OCI-LY1 (cell line): Measurements from ENCODE around the gene PTGDS.

ENCODE experiments used
- H2AFZ ChIP-seq: fragments of 200-600 bp; sonication (generic), shearing (Covaris generic); 2 replicates; pipeline ENCODE4 v1.6.0; 2014; ENCODE audit warnings: antibody characterized with exemption, mild to moderate bottlenecking, low read length
- H3F3A ChIP-seq: fragments of 200-600 bp; sonication (generic), shearing (Covaris generic); 2 replicates; pipeline ENCODE4 v1.6.0; 2014; ENCODE audit warnings: mild to moderate bottlenecking, antibody characterized with exemption, low read length, moderate library complexity; ENCODE audit not compliant: insufficient read depth
- H3K27ac ChIP-seq: fragments of 200-600 bp; sonication (generic); 2 replicates; pipeline ENCODE4 v1.5.1; 2014; ENCODE audit warnings: low read length, mixed run types, mild to moderate bottlenecking, low read depth; ENCODE audit not compliant: poor library complexity, severe bottlenecking
- H3K27me3 ChIP-seq: fragments of 200-600 bp; sonication (generic); 2 replicates; pipeline ENCODE4 v1.6.0; 2014; ENCODE audit warnings: antibody characterized with exemption, mild to moderate bottlenecking, low read length, moderate library complexity; ENCODE audit not compliant: insufficient read depth
- H3K36me3 ChIP-seq: fragments of 200-600 bp; sonication (generic); 2 replicates; pipeline ENCODE4 v1.6.1; 2014; ENCODE audit warnings: mild to moderate bottlenecking, antibody characterized with exemption, low read length, moderate library complexity, mixed read lengths; ENCODE audit not compliant: insufficient read depth
- H3K4me1 ChIP-seq: fragments of 200-600 bp; sonication (generic); 2 replicates; pipeline ENCODE4 v1.5.1; 2014; ENCODE audit warnings: mild to moderate bottlenecking, low read length, moderate library complexity; ENCODE audit not compliant: insufficient read depth, severe bottlenecking
- H3K4me2 ChIP-seq: fragments of 200-600 bp; sonication (generic), shearing (Covaris generic); 2 replicates; pipeline ENCODE4 v1.6.1; 2014; ENCODE audit warnings: low read length
- H3K4me3 ChIP-seq: fragments of 200-600 bp; sonication (generic); 2 replicates; pipeline ENCODE4 v1.5.1; 2014; ENCODE audit warnings: low read length, low read depth, mild to moderate bottlenecking, mixed read lengths; ENCODE audit not compliant: poor library complexity, severe bottlenecking
- H3K79me2 ChIP-seq: fragments of 200-600 bp; shearing (Covaris generic); 2 replicates; pipeline ENCODE4 v1.6.1; 2016; ENCODE audit warnings: mixed run types, low read length, mixed read lengths; ENCODE audit not compliant: insufficient read depth
- H3K9ac ChIP-seq: fragments of 200-600 bp; sonication (generic), shearing (Covaris generic); 2 replicates; pipeline ENCODE4 v1.6.1; 2014; ENCODE audit warnings: mild to moderate bottlenecking, low read length, mixed read lengths
- H3K9me2 ChIP-seq: fragments of 200-600 bp; sonication (generic), shearing (Covaris generic); 2 replicates; pipeline ENCODE4 v1.6.1; 2014; ENCODE audit warnings: low read depth, mild to moderate bottlenecking, low read length, mixed read lengths
- H3K9me3 ChIP-seq: fragments of 200-600 bp; shearing (Covaris generic); 2 replicates; pipeline ENCODE4 v1.6.1; 2014; ENCODE audit warnings: low read length, mixed read lengths
- H4K20me1 ChIP-seq: fragments of 200-600 bp; sonication (generic), shearing (Covaris generic); 2 replicates; pipeline ENCODE4 v1.6.0; 2016; ENCODE audit warnings: mild to moderate bottlenecking, low read length; ENCODE audit not compliant: insufficient read depth
- CTCF ChIP-seq: fragments of 200-600 bp; sonication (generic), shearing (Covaris generic); IDR thresholded peaks from 2 replicates; pipeline ENCODE4 v1.5.1; 2017; ENCODE audit warnings: mild to moderate bottlenecking, antibody characterized with exemption, low read length, moderate library complexity, mixed read lengths
- EZH2 ChIP-seq: fragments of 200-600 bp; sonication (generic), shearing (Covaris generic); IDR thresholded peaks from 2 replicates; pipeline ENCODE4 v1.8.0; 2017; ENCODE audit warnings: borderline replicate concordance, mixed run types, mild to moderate bottlenecking, antibody characterized with exemption, low read length, moderate library complexity, mixed read lengths

The PTGDS gene

GRCh38 chr9:136949239-136949816 is 28.0 kb upstream of the PTGDS start:
- Histone ChIP-seq H2AFZ (no peak overlapping the region), H3K79me2 (no peaks in the 10 kb centered on the region), H3K27ac (no peak overlapping the region), H3K4me2 (peak overlapping the region; percentile 80), H3K9me2 (no peaks in the 10 kb centered on the region), H3K4me1 (peaks cover 16% of the 10 kb centered on the region), H3K4me3 (peak overlapping the region; percentile 57), H3K9ac (peak overlapping the region; percentile 76), H3F3A (no peaks in the 10 kb centered on the region), H4K20me1 (no peaks in the 10 kb centered on the region), H3K36me3 (no peaks in the 10 kb centered on the region), H3K27me3 (peaks cover 8% of the 10 kb centered on the region; the same call in 1 of the 2 replicates), H3K9me3 (no peaks in the 10 kb centered on the region)
- no peak for TF ChIP-seq EZH2
- no peak for TF ChIP-seq CTCF

- no peak overlapping the region for H3K27ac ChIP-seq
- H3K36me3 ChIP-seq = no peaks in the 10 kb centered on the region
- peaks cover 14% of the 10 kb centered on the region for H3K4me1 ChIP-seq
- no peak overlapping the region for H2AFZ ChIP-seq
- no peaks in the 10 kb centered on the region for H3K79me2 ChIP-seq
- H3K9ac ChIP-seq = peak overlapping the region; percentile 76
- H3K9me3 ChIP-seq = no peaks in the 10 kb centered on the region
- no peaks in the 10 kb centered on the region for H3K9me2 ChIP-seq
- peaks cover 8% of the 10 kb centered on the region; the same call in 1 of the 2 replicates for H3K27me3 ChIP-seq
- peak overlapping the region; percentile 57 for H3K4me3 ChIP-seq
- H4K20me1 ChIP-seq = no peaks in the 10 kb centered on the region
- TF ChIP-seq CTCF (peak; percentile 31; the same call in 1 of the 2 replicates), EZH2 (no peak)
- peak overlapping the region; percentile 80 for H3K4me2 ChIP-seq
- no peaks in the 10 kb centered on the region for H3F3A ChIP-seq
These were observed 27.3 kb upstream of the PTGDS start for GRCh38 chr9:136949817-136950655.

GRCh38 chr9:136950656-136951276 is 26.5 kb upstream of the PTGDS start:
- Histone ChIP-seq H3K4me1 (peaks cover 12% of the 10 kb centered on the region), H3K36me3 (no peaks in the 10 kb centered on the region), H3K9me3 (no peaks in the 10 kb centered on the region), H3K27me3 (peaks cover 8% of the 10 kb centered on the region; the same call in 1 of the 2 replicates), H3K9me2 (no peaks in the 10 kb centered on the region), H3K79me2 (no peaks in the 10 kb centered on the region), H4K20me1 (no peaks in the 10 kb centered on the region), H3K9ac (peak overlapping the region; percentile 76), H3F3A (no peaks in the 10 kb centered on the region), H3K4me3 (peak overlapping the region; percentile 57), H3K27ac (no peak overlapping the region), H3K4me2 (peak overlapping the region; percentile 80), H2AFZ (no peak overlapping the region)
- TF ChIP-seq EZH2 = no peak
- TF ChIP-seq CTCF = no peak
